Measurements from ENCODE around the gene SYNDIG1.
"Not testable (repeated sequence)": the region's sequence is repeated elsewhere in the genome, so short reads cannot be mapped to it uniquely, and the experiment has no call there.

Gene SYNDIG1

DNA sequence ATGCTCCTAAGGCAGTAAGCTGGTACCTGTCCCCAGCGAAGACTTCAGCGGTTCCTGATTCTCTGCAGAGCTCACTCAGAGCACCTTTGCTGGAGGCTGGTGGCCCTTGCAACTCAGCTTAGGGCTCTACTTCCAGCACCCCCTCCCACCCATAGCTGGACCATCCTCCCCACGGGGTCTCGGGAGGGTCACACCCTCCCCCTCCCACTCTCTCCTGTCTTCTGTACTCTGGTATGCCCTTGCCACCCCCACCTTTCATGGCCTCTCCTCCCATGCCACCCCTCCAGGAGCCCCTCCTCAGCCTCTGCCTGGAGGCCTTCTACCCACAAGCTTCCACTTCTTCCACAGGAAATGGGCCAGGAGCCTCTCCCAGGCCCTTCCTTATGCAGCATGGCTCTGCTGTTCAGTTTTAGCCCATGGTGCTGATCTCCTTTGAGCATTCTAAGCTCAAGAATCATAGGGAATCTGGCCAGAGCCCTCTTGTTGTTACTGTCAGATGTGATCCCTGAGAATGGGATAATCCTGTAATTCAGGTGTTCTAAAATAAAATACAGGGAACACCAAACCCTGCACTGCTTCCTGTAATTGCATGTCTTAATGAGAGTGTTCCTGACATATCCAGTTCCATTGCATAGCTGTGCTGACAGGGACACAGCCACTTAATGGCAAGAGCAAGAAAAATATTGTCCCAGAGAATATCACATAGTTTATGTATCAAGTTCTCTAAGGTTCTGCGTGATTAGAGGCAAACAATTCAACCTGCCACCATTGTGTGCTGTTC, 142.1 kb downstream of the SYNDIG1 start:
- DNase-seq (ENCODE audit: low spot score): no peak

DNA sequence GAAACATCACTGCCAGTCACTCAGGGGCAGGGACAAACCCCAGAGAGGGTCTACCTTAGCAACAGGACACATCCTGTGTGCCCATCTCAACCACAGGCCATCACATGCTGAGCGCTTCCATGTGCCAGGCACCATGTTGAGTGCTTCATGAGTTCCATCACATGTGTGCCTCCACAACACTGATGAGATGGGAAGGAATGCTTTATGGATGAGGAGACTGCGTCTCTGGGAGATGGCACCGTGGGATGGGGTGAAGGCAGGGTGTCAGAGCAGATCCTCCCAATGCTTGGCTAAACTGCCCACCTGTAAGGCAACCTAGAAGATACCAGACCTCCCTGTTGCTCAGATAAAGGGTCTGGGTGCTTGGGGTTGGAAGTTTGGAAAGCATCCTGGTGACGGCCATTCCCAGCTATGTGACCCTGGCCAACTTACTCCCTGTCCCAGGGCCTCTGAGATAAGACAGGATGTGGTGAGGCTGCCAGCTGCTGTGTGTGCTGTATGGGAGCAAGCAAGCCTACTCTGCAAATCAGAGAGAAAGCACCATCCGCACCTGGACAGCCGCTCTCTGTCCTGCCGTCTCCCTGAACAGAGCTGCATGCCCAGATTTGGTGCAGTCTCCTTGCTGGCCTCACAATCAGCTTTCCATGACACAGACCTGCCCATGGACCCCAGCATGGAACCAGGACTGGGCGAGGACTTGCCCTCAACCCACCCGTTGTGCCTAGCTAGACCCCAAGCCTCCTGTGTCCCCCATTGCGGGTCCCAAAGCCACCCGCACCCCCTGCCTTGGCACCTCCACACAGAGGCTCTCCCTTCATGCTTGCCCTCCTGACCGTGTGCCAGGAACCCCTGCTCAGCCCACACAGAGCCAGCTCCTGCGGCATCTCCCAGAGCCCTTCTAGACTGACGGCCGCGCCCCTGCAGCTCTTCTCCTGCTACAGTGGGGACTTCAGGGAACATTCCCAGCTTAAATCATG, 143.7 kb downstream of the SYNDIG1 start:
- DNase-seq (ENCODE audit: low spot score): no peak

DNA sequence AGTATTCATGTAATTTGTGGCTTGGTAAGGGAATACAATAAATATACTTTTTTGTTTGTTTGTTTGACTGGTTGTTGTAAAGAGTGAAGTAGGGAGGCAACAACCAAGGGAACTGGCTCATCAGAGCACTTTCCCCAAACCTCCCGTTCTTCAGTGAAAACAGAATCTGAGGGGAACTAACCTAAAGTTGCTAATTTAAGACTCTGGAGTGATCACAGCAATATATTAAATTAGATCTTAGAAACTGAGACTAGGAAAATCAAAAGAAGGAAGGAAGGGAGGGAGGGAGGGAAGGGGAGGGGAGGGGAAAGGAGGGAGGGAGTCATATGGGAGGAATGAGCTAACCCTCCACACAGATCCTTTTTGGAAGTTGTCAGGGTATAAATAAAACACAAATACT, 144.9 kb downstream of the SYNDIG1 start:
- DNase-seq (ENCODE audit: low spot score): no peak

DNA sequence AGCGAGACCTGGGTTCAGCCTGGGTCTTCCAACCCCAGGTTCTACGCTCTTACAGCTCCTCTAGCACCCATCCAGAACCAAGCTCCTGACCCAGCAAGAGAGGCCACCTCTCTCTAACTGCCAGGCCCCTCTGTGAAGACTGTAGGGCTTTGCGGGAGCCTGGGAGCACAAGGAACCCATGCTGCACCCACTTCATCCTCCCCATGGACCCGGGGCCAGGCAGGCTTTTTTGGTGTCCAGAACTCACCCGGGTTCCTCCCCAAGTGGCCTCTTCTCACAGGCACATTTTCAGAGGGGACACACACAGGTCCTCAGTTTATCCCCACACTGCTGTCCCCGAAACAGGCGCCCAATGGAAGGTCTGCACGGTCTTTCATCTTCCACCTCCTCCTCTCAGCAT, 145.9 kb downstream of the SYNDIG1 start:
- no peak for DNase-seq (ENCODE audit: low spot score)

DNA sequence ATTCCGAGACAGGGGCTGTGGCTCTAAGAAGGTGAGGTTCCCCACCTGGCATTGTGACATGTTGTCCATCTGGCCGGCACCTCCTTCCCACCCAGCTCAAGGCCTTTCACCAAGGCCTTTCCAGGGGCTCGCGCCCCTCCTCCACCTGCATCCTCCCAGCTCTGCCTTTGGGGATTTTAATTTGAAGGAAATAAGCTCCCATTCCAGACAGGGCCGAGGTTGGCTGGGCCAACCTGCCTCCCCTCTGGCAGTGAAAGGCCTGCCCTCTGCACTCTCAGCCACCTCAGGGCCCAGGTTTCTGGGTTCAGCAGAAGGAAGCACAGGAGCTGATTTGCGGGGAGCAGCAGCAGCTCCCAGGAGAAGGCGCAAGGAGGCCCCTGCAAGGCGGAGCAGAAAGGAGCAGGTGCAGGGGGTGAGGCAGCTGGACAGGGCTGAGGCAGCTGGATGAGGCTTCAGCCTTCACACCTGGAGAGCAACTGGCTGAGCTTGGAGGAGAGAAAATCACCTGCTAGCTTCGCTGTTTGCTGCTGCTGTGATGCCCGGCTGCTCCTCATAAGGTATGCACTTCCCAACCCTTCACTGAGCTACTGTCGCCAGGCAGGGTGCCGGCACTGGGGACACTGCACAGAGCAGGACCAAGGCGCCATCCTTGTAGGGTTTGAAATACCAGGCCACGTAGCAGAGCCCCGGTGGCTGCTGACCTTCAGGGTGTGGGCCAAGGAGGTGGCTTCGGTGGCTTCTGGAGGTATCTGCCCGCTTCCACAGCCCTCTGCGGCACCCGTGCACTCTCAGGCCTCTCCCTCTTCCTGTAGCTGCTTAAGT, 147.0 kb downstream of the SYNDIG1 start:
- DNase-seq (ENCODE audit: low spot score): no peak

DNA sequence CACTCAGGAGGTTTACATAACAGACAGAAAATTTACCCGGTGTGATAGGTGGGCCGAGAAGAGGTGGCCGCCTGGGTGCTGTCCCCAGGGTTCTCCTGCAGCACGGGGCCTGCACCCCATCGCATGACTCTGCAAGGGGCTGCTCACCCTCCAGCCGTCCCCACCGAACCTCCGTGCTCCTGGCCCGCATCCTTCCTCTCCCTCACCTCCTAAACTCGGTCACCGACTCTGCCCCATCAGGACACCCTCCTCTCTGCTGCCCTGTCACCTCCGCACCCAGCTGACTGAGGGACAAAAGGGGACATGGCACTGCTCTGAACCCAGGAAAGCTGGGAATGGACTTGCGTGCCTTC, 147.6 kb downstream of the SYNDIG1 start:
- DNase-seq (ENCODE audit: low spot score): no peak

DNA sequence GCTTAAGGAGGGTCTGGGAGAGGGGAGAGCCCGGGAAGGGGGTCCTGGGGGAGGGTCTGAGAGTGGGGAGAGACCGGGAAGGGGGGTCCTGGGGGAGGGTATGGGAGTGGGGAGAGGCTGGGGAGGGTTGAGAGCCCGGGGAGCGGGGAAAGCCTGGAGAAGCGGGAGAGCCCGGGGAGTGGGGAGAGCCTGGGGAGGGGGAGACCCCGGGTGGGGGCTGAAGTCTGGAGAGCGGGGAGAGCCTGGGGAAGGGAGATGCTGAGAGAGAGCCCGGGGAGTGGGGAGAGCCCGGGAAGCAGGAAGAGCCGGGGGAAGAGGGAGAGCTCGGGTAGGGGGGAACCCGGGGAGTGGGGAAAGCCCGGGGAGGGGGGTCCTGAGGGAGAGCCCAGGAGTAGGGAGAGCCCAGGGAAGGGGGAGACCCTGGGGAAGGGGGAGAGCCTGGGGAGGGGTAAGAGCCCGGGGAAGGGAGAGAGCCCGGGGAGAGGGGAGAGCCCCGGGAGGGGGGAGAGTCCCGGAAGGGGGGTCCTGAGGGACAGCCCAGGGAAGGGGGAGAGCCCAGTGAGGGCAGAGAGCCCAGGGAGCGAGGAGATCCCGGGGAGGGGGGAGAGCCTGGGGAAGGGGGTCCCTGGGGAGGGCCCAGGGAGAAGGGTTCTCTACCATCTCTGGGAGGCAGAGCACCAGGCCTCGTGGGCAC, 148.5 kb downstream of the SYNDIG1 start:
- no peak for DNase-seq (ENCODE audit: low spot score)

DNA sequence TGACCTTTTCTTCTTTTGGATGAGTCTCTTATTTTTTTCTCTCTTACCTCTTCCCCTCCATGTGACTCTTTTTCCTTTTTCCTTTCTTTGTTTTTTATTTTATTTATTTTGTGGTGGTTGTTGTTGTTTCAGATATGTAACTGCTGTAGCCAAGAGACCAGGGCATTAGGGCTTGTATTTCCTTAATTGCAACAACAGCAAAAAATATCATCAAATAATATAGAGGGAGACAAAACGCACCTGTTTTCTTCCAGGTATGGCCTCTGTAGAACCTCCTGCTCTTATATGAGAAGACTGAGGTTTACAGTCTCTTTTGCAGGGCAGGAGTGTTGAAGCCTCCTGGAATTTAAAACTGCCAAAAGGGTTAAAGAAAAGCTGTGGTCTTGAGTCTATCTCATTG, 149.3 kb downstream of the SYNDIG1 start:
- DNase-seq (ENCODE audit: low spot score): no peak

DNA sequence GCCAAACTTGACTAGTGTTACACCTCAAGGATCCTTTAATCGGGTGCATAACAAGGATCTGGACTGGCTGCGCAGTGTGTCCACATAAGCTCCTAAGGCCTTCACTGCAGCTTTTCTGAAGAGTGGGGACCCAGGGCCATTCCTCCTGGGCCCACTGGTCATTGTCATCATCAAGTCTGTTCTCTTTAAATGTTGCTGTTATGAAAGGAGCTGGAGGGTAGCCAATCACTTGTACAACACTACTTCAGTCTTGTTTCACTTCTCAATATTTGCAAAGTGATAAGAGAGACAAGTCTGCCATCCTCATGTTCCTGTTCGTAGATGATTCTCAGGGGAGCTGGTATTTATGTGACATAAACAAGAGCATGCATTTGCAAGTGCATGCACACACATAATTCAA, 149.8 kb downstream of the SYNDIG1 start:
- no peak for DNase-seq (ENCODE audit: low spot score)

DNA sequence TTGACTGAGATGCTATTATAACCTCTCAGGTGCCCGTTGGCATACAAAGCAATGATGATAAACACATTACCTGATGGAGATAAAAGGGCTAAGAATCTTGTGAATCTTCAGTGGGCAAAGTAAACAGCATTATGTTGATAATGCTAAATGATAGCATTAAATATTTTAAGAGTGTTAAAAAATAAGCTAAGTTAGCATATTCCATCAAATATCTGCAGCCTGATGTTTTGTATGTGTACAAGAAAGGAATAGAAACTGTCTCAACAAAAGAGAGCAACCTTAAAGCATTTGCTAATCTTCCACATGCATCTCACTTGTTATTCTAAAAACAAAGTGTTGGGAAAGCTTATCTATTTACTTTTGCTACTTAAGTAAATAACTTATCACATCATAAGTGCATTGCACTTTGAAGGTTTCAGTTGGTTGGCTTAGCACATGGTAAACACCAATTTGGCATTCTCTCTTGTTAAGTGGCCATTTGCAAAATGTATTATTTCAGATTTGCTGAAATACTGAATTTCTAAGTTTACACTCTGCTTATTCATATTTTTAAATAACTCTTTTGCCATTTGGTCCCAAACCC, 151.6 kb downstream of the SYNDIG1 start:
- DNase-seq (ENCODE audit: low spot score): no peak

DNA sequence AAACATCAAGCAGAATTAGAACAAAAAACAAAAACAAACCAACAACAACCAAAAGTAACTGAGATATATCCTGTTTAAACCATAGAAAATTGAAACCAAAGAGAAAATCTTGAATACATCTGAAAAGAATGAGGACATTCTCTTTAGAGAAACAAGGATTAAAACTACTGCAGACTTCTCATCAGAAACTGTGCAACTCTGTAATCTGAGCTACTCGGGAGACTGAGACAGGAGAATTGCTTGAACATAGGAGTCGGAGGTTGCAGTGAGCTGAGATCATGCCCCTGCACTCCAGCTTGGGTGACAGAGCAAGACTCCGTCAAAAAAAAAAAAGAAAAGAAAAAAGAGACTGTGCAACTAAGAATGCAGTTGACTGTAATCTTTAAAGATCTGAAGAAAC, 153.4 kb downstream of the SYNDIG1 start:
- no peak for DNase-seq (ENCODE audit: low spot score)

DNA sequence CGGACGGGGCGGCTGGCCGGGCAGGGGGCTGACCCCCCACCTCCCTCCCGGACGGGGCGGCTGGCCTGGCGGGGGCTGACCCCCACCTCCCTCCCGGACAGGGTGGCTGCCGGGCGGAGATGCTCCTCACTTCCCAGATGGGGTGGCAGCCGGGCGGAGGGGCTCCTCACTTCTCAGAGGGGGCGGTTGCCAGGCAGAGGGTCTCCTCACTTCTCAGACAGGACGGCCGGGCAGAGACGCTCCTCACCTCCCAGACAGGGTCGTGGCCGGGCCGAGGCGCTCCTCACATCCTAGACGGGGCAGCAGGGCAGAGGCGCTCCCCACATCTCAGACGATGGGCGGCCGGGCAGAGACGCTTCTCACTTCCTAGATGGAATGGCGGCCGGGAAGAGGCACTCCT, 156.7 kb downstream of the SYNDIG1 start:
- DNase-seq (ENCODE audit: low spot score): not testable (repeated sequence)

DNA sequence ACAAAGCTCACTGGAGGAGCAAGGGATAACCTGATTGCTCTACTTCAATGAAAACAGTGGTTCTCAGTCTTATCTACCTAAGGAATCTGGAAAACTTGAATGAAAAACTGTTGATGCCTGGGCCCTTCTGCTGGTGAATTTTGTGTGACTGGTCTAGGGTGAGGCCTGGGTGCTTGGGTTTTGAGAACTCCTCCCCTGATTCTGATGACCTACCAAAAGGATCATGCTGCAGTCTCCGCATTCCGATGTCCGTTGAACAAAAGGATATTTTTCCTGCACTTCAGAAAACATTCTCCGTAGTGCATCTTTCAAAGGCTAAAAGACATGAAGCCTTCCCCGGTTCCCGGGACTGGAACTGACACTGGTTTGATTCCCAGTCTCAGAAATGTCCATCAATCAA, 157.9 kb downstream of the SYNDIG1 start:
- DNase-seq (ENCODE audit: low spot score): no peak

DNA sequence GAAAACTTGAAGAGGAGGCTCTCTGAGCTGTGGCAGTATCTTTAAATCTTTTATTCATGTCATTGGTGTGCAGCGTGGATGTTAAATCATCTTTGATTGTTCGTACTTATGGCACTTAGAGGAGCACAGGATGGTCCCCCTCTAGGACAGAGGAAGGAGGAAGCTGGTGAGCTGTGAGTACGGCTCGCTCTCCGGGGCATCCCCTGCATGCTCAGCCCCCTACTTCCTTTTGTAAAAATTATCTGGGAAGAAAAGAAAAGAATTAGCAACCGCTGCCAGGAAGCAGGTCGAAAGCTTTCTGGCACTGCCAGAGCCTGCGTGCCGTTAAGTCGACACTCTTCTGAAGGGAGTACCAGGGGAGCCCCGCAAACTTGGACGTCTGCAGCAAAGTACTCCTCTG, 158.5 kb downstream of the SYNDIG1 start:
- DNase-seq (ENCODE audit: low spot score): no peak

DNA sequence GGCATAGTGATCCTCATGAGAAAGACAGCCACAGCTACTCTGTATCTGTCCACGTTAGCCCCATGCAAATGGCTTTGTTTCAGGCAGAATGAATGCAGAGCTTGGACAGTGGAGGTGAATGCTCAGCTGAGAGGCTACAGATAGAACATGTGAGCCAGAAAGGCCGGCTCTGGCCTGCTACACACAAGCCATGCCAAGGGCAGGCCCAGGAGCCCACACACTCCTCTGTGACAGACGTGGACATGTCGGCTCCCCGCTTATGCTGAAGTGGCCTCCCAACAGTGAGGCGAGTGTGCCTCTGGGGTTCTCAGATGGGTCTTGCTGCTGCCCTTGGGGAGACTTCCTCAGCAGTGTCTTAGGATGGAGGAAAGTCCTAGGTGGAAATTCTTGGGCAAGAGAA, 159.6 kb downstream of the SYNDIG1 start:
- no peak for DNase-seq (ENCODE audit: low spot score)

DNA sequence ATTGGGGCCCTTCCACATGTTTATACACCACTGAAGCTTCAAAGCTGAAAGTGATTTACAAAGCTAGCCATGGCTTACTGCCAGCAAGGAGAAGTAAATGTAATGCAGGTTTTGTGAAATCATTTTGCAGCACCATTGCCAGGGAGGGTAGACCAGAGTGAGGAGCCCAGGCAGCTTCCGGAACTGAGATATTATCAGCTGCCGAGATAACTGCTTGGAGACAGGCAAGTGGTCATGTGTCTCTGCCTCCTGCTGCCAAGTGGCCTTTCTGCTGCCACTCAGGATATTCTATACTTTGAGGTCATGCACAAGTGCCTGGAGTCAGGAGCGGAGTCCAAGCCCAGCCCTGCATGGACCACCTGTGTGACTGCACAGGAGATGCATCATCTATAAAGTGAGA, 160.2 kb downstream of the SYNDIG1 start:
- no peak for DNase-seq (ENCODE audit: low spot score)

DNA sequence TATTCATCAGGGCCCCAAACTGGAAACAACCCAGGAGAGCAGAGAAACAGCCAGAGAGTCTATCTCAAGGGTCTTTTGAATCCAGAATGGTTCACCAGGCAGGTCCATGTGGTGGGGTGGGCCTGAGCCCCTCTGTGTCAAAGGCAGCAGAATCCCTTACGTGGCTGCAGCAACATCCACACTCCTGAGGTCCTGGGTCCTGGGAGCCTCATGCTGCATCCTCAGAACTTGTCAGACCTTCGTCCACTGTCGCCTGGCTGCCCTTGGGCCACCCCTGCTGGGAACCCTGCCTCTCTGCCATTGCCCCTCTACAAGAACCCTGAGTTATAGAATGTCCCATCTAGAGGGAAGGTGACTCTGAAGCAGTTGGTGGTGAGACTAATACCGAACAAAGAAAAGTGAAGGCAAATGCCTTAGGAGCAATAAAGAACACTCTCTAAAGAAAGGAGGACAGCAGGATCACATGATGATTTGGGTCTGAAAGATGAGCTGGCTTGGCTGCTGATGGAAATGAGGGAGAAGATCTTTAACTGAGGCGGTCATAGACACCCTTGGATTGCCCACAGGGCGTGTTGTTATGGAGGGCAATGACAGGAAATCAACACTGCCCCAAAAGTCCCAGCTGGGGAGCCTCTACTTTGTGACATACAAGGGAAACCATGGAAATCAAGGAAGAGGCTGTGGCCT, 161.2 kb downstream of the SYNDIG1 start:
- DNase-seq (ENCODE audit: low spot score): no peak

DNA sequence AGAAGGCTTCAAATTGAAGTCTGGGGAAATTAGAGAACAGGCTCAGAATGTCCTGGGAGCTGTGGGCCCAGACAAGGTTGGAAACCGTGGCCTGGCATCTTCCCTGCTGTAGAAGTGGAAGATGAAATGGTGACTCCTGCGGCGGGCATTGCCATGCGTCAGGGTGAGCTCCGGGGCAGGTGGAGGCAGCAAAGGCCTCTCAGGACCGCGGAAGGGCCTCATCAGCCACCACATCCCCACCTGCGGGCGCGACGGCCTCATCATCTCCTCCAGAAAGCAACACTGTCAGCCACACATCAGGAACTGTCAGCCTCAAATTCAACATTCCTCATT, 161.7 kb downstream of the SYNDIG1 start:
- no peak for DNase-seq (ENCODE audit: low spot score)

DNA sequence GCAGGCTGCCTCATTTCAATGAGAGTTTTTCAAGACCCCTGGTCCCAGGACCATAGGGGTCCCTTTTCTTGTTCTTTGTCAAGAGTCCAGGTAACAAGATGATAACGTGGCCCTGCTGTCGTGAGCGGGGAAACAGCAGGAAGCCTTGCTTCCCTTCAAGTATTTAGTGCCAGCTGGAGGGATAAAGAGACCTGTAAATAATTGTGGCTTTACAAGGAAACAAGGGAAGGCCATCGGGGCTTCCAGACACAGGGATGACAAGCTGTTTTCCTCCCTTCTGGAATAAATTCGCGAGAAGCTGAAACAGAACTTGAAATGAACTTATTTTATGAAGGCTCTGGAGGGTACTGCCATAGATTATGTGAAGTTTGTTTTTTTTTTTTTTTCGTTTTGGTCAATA, 163.2 kb downstream of the SYNDIG1 start:
- DNase-seq (ENCODE audit: low spot score): no peak

DNA sequence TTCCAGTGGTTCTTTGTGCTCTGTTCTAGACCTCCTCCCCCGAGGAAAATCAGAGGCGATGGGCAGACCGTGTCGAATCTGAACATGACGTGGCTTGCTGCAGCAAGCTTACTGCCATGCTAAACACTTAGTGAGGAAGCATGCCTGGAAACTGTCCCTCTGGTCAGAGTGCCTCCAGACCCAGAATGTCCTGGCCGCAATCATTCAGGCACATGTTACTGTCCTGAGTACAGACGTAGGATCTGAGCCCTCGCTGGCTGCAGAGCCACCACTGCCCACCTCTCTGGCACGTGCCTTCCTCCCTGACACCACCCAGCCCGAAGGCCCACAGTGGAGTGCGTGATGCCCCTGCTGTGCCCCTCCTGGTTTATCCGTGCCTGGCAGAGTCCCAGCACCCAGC, 163.6 kb downstream of the SYNDIG1 start:
- no peak for DNase-seq (ENCODE audit: low spot score)

DNA sequence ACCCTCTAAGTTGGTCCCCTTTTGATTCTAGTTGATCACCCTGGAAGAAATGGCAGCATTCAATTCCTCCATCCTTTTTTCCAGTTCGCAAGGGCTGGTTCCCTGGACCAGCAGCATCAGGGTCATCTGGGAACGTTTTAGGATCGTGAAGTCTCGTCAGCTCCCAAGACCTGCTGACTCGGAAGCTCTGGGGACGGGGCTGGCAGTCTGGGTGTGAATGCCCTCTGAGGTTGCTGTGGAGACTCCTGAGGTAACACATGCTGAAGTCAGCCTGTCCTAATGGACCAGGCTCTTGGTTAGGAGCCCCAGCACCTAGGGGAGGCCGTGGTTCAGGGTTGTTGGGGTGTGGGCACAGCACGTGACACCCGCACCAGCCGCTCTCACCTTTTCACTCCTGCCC, 164.1 kb downstream of the SYNDIG1 start:
- no peak for DNase-seq (ENCODE audit: low spot score)

Measured in HuH-7.5 (cell line).